Breast epithelium (tissue), 4 donors: Measurements from ENCODE around the gene PKDREJ. TPM values are rescaled to one million over a fixed set of nuclear protein-coding genes. Genes with fewer than 3 reads are reported as not detected.

Source experiments
- DNase-seq, 2 donors: peaks; one replicate each; pipeline ENCODE4 v3.0.0-alpha.2; 2019; ENCODE audit warnings: low spot score in 2 of 2
- H3K27ac ChIP-seq, 2 donors: fragments of 200-600 bp; sonication (generic) in 1 of 2; one replicate each; pipeline ENCODE4 v1.5.1; 2016 to 2019; ENCODE audit warnings: mild to moderate bottlenecking in 1 of 2
- H3K27me3 ChIP-seq, 2 donors: fragments of 200-600 bp; sonication (generic) in 1 of 2; one replicate each; pipeline versions ENCODE4 v1.5.1 to v1.6.0; 2017 to 2019; ENCODE audit warnings: control low read depth in 1 of 2, mild to moderate bottlenecking in 1 of 2
- H3K36me3 ChIP-seq: fragments of 200-600 bp; one replicate; pipeline ENCODE4 v1.5.1; 2019
- H3K4me1 ChIP-seq, 2 donors: fragments of 200-600 bp; sonication (generic); one replicate each; pipeline ENCODE4 v1.5.1; 2016 to 2019; ENCODE audit warnings: control low read depth in 1 of 2
- H3K4me3 ChIP-seq, 3 donors: fragments of 200-600 bp; sonication (generic); 1 replicate in 2 of 3; 2 replicates in 1 of 3; pipeline ENCODE4 v1.5.1; 2016 to 2019; ENCODE audit warnings: mild to moderate bottlenecking in 3 of 3, moderate library complexity in 2 of 3
- H3K9me3 ChIP-seq, 2 donors: fragments of 200-600 bp; sonication (generic) in 1 of 2; one replicate each; pipeline ENCODE4 v1.5.1; 2016 to 2019; ENCODE audit warnings: control low read depth in 1 of 2
- POLR2A ChIP-seq: fragments of 450-650 bp; IDR thresholded peaks from one replicate; pipeline ENCODE4 v1.6.1; 2016; ENCODE audit warnings: antibody characterized with exemption, mild to moderate bottlenecking, moderate library complexity
- POLR2AphosphoS5 ChIP-seq, 3 donors: sonication (generic); formaldehyde crosslinking; IDR thresholded peaks; one replicate each; pipeline ENCODE4 v1.6.1; 2017; ENCODE audit warnings: antibody characterized with exemption in 3 of 3
- intact Hi-C: fragments of 100-400 bp; cut with DNase I; formaldehyde crosslinking; loops from one replicate; pipeline ENCODE4 v1.15.1; 2023; ENCODE audit warnings: low total_unique reads
- total RNA-seq, 3 donors: library from RNA; depleted of rRNA; stranded (reverse); fragments of >200 nt; gene quantifications; one replicate each; pipeline ENCODE4 v1.1.0, GENCODE V29; 2016
- TF ChIP-seq, protein P1 (sequence below), 3 donors: fragments of 450-650 bp; IDR thresholded peaks; one replicate each; pipeline ENCODE4 v1.5.1; 2016 to 2017; ENCODE audit warnings: antibody characterized with exemption in 3 of 3, mild to moderate bottlenecking in 3 of 3, moderate library complexity in 3 of 3

PKDREJ gene
- total RNA-seq, 3 donors from 2014 or later = 0.16 TPM; not detected in 2

DNA sequence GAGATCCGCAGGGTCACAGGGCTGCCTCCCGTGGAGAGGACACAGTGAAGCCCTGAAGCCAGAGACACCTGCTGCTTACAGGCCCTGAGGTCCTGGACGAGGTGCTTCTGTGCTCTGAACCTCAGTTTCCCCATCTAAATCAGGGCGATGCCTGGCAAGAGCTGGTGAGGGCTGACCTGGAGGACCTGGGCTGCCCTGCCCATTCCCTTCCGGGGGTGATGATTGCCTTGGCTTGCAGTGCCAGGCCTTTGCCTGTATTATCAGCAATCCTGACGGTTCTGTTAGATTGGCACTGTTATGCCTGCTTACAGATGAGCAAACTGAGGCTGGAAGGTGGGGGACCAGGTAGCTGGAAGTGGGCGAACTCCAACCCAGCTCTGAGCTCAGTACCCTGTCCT is 25.7 kb upstream of the PKDREJ start:
- TF ChIP-seq, protein P1, sequence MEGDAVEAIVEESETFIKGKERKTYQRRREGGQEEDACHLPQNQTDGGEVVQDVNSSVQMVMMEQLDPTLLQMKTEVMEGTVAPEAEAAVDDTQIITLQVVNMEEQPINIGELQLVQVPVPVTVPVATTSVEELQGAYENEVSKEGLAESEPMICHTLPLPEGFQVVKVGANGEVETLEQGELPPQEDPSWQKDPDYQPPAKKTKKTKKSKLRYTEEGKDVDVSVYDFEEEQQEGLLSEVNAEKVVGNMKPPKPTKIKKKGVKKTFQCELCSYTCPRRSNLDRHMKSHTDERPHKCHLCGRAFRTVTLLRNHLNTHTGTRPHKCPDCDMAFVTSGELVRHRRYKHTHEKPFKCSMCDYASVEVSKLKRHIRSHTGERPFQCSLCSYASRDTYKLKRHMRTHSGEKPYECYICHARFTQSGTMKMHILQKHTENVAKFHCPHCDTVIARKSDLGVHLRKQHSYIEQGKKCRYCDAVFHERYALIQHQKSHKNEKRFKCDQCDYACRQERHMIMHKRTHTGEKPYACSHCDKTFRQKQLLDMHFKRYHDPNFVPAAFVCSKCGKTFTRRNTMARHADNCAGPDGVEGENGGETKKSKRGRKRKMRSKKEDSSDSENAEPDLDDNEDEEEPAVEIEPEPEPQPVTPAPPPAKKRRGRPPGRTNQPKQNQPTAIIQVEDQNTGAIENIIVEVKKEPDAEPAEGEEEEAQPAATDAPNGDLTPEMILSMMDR (IDR thresholded peaks at IDR 0.05) = no peak
- no peak for TF ChIP-seq POLR2A
- TF ChIP-seq POLR2AphosphoS5 (IDR thresholded peaks at IDR 0.05) = no peak
- intact Hi-C loops = no loop called here
- no peak for DNase-seq
- H3K27ac ChIP-seq = no peak overlapping the region
- no peaks in the 10 kb centered on the region for H3K4me1 ChIP-seq
- H3K4me3 ChIP-seq = no peak overlapping the region
- no peaks in the 10 kb centered on the region for H3K27me3 ChIP-seq
- H3K36me3 ChIP-seq = peaks cover 11% of the 10 kb centered on the region
- peaks cover 5 to 10% of the 10 kb centered on the region in 2 donors for H3K9me3 ChIP-seq

DNA sequence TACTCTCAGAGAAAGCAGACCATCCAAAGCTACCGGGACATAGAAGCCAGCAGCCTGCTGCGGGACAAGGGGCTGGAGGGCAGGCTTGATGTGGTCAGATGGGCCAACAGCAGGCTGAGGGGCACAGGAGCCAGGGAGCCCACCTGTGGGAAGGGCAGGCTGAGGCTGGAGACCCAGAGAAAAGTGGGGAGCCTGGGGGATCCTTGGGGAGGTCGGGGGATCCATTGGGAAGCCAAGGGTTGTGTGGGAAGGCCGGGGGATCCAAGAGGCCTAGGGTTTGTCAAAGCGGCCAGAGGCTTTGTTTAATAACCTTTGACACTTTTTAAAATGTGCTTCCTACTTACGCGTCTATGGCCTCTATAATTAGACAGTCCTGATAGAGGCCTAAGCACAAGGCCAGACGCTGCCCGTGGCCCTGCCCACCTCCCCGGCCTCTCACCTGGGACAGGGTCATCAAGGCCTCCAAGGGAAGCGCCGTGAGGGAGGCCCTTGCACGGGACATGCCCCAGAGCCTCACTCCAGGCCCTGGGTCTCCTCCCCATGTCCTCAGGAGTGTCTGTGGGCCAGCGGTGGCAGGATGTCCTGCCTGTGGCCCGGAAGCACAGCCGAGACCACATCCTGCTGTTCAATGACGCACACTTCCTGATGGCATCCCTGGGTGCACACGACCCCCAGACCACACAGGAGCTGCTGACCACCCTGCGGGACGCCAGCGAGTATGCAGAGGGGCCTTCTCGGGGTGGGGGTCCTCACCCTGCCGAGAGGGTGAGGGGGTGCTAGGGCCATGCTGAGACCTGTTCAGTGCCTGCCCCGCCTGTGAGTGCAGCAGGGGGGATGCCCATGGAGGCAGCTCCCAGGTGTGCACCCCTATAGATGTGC is 25.0 kb upstream of the PKDREJ start:
- no peaks in the 10 kb centered on the region for H3K4me1 ChIP-seq
- H3K27me3 ChIP-seq = no peaks in the 10 kb centered on the region
- peak overlapping the region in 2 of 3 donors; percentile 7 to 16 for H3K4me3 ChIP-seq
- TF ChIP-seq POLR2A (no peak), POLR2AphosphoS5 (IDR thresholded peaks at IDR 0.05) (no peak)
- TF ChIP-seq, protein P1 (IDR thresholded peaks at IDR 0.05) = no peak
- DNase-seq = no peak
- peaks cover 11% of the 10 kb centered on the region for H3K36me3 ChIP-seq
- H3K27ac ChIP-seq = peak overlapping the region in 1 of 2 donors; percentile 62
- H3K9me3 ChIP-seq = peaks cover 5 to 10% of the 10 kb centered on the region in 2 donors
- intact Hi-C loops = no loop called here

DNA sequence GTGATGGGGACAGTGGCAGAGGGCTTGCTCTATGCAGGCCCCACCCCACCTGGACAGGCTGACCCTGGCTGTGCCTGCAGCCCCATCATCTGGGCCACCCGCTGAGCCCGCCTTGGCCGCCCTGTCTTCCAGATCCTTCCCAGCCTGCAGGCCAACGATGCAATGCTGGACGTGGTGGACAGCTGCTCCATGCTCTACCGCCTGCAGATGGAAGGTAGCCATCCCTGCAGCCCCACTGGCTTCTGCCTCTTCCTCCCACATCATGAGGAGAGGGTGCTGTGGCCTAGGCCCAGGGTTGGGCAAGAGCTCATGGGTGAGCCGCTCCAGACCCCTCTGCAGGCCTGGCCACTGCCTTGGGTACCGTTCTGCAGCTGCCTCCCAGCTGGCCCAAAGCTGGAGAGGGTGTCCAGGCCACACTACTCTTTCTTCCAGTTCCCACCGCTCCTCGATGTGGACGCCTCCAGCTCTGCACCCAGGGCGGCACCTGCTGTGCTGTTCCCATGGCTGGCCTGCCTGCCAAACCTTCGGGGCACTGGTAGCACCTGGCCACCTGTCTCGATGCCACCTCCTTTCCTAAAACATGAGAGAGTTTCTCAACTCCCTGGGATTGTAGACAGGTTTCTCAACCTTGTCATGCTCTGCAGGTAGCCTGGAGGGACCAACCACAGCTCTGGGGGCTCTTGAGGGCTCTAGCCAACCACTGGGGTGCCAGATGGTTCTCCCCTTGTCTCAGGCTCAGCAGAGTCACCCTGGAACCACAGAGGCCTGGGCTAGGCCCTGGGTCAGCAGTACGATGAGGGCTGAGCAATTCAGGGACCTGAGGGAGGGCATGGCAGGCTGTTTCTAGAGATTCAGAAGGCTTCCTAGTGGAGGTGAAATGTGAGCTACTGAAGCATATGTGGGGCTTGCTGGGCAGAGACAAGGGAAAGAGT is 24.1 kb upstream of the PKDREJ start:
- TF ChIP-seq, protein P1 (IDR thresholded peaks at IDR 0.05) = no peak
- TF ChIP-seq POLR2A = no peak
- no peak for TF ChIP-seq POLR2AphosphoS5 (IDR thresholded peaks at IDR 0.05)
- Histone ChIP-seq H3K27ac (peak overlapping the region in 1 of 2 donors; percentile 62), H3K4me3 (peak overlapping the region in 1 of 3 donors; percentile 16), H3K4me1 (no peaks in the 10 kb centered on the region), H3K36me3 (peaks cover 4% of the 10 kb centered on the region), H3K9me3 (peaks cover 5 to 8% of the 10 kb centered on the region in 2 donors), H3K27me3 (no peaks in the 10 kb centered on the region)
- intact Hi-C loops = no loop called here
- DNase-seq = no peak

DNA sequence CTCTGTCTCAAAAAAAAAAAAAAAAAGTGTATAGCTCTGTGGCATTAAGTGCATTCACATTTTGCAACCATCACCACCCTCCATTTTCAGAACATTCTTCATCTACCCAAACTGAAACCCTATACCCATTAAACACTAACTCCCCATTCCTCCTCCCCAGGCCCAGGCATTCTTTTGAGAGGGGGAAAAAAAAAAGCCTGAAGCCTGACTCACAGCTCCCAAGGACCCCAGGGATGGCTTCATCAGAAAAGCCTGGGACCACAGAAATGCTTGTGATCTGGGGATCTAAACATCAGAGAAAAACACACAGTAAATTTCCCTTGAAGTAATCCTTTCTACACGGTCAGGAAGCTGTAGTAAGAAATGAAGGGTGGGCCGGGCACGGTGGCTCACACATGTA is 22.9 kb upstream of the PKDREJ start:
- no peak for DNase-seq
- no peaks in the 10 kb centered on the region for H3K4me1 ChIP-seq
- H3K27ac ChIP-seq = no peak overlapping the region
- intact Hi-C loops = no loop called here
- H3K9me3 ChIP-seq = no peaks in the 10 kb centered on the region
- no peaks in the 10 kb centered on the region for H3K36me3 ChIP-seq
- H3K4me3 ChIP-seq = no peak overlapping the region
- no peaks in the 10 kb centered on the region for H3K27me3 ChIP-seq
- TF ChIP-seq POLR2A (no peak), POLR2AphosphoS5 (IDR thresholded peaks at IDR 0.05) (no peak)
- TF ChIP-seq, protein P1 (IDR thresholded peaks at IDR 0.05) = no peak
